Mesenchymal stem cell (in vitro differentiated cells and primary cell): ENCODE measurements around the gene MPL.

Experiments used
- DNase-seq: peaks from one replicate; pipeline ENCODE4 v3.0.0-alpha.2; 2013
- H2AFZ ChIP-seq: one replicate; pipeline ENCODE4 v1.6.1; 2013; ENCODE audit warnings: low read depth, mild to moderate bottlenecking, control low read depth, inconsistent platforms, low read length, moderate library complexity
- H2AK5ac ChIP-seq: 2 replicates; pipeline ENCODE4 v1.6.1; 2013; ENCODE audit warnings: low read length, moderate library complexity, mild to moderate bottlenecking, inconsistent platforms; ENCODE audit not compliant: severe bottlenecking
- H2BK120ac ChIP-seq: one replicate; pipeline ENCODE4 v1.6.1; 2013; ENCODE audit warnings: low read depth, mild to moderate bottlenecking, inconsistent platforms, low read length, moderate library complexity
- H2BK12ac ChIP-seq, 2 experiments: one replicate each; pipeline ENCODE4 v1.6.1; 2013; ENCODE audit warnings: inconsistent platforms in 2 of 2, low read length in 2 of 2, mild to moderate bottlenecking in 2 of 2, moderate library complexity in 2 of 2, control low read depth in 1 of 2
- H2BK15ac ChIP-seq: one replicate; pipeline ENCODE4 v1.6.1; 2013; ENCODE audit warnings: mild to moderate bottlenecking, low read depth, inconsistent platforms; ENCODE audit not compliant: poor library complexity, severe bottlenecking
- H2BK5ac ChIP-seq: 2 replicates; pipeline ENCODE4 v1.6.1; 2013; ENCODE audit warnings: low read depth, mild to moderate bottlenecking, low read length, control low read depth, inconsistent platforms; ENCODE audit not compliant: poor library complexity, severe bottlenecking
- H3K14ac ChIP-seq, 2 experiments: one replicate each; pipeline ENCODE4 v1.6.1; 2013; ENCODE audit warnings: inconsistent platforms in 2 of 2, low read length in 2 of 2, control low read depth in 1 of 2, mild to moderate bottlenecking in 1 of 2, moderate library complexity in 1 of 2
- H3K18ac ChIP-seq, 2 experiments: one replicate each; pipeline ENCODE4 v1.6.1; 2013; ENCODE audit warnings: inconsistent platforms in 2 of 2, low read length in 2 of 2, control low read depth in 1 of 2, low read depth in 1 of 2, mild to moderate bottlenecking in 1 of 2
- H3K23ac ChIP-seq, 2 experiments: one replicate each; pipeline ENCODE4 v1.6.1; 2013; ENCODE audit warnings: inconsistent platforms in 2 of 2, low read length in 2 of 2, mild to moderate bottlenecking in 2 of 2, moderate library complexity in 2 of 2, control low read depth in 1 of 2
- H3K27ac ChIP-seq: 2 replicates; pipeline ENCODE4 v1.5.1; 2013; ENCODE audit warnings: mild to moderate bottlenecking, moderate library complexity, low read length, control low read depth, inconsistent platforms; ENCODE audit not compliant: poor library complexity, severe bottlenecking
- H3K27me3 ChIP-seq, 2 experiments: 2 replicates each; pipeline versions ENCODE4 v1.6.1 to v1.7.0; 2013; ENCODE audit warnings: low read length in 2 of 2, mild to moderate bottlenecking in 2 of 2, moderate library complexity in 2 of 2, control low read depth in 1 of 2, inconsistent platforms in 1 of 2; ENCODE audit not compliant: control insufficient read depth in 1 of 2, insufficient read depth in 1 of 2
- H3K36me3 ChIP-seq, 2 experiments: 2 replicates each; pipeline versions ENCODE4 v1.6.1 to v1.7.0; 2013; ENCODE audit warnings: low read length in 2 of 2, control low read depth in 1 of 2, inconsistent platforms in 1 of 2, low read depth in 1 of 2, mild to moderate bottlenecking in 1 of 2; ENCODE audit not compliant: insufficient read depth in 2 of 2, control insufficient read depth in 1 of 2
- H3K4ac ChIP-seq, 2 experiments: one replicate each; pipeline ENCODE4 v1.6.1; 2013; ENCODE audit warnings: inconsistent platforms in 2 of 2, low read length in 2 of 2, mild to moderate bottlenecking in 2 of 2, moderate library complexity in 2 of 2, control low read depth in 1 of 2, low read depth in 1 of 2
- H3K4me1 ChIP-seq: 2 replicates; pipeline ENCODE4 v1.6.1; 2013; ENCODE audit warnings: low read depth, low read length, control low read depth; ENCODE audit not compliant: control insufficient read depth, insufficient read depth
- H3K4me2 ChIP-seq: 2 replicates; pipeline ENCODE4 v1.6.1; 2013; ENCODE audit warnings: low read length, mild to moderate bottlenecking, inconsistent platforms; ENCODE audit not compliant: poor library complexity, severe bottlenecking
- H3K4me3 ChIP-seq, 2 experiments: 2 replicates each; pipeline versions ENCODE4 v1.5.1 to v1.7.0; 2013; ENCODE audit warnings: low read length in 2 of 2, mild to moderate bottlenecking in 2 of 2, control low read depth in 1 of 2, low read depth in 1 of 2; ENCODE audit not compliant: insufficient read depth in 1 of 2
- H3K79me1 ChIP-seq: replicated peaks from 2 replicates; pipeline ENCODE4 v1.6.1; 2013; ENCODE audit warnings: mild to moderate bottlenecking, control low read depth, low read length, inconsistent platforms; ENCODE audit not compliant: poor library complexity, severe bottlenecking
- H3K9ac ChIP-seq: 2 replicates; pipeline ENCODE4 v1.7.0; 2013; ENCODE audit warnings: mild to moderate bottlenecking, low read length, moderate library complexity
- H3K9me3 ChIP-seq: 2 replicates; pipeline ENCODE4 v1.7.0; 2013; ENCODE audit warnings: mild to moderate bottlenecking, low read length; ENCODE audit not compliant: control insufficient read depth
- H4K8ac ChIP-seq: one replicate; pipeline ENCODE4 v1.6.1; 2013; ENCODE audit warnings: inconsistent platforms, mild to moderate bottlenecking, low read length, moderate library complexity
- H4K91ac ChIP-seq: one replicate; pipeline ENCODE4 v1.6.1; 2013; ENCODE audit warnings: mild to moderate bottlenecking, low read length, inconsistent platforms
- WGBS: methylation state at CpG from one replicate; pipeline ENCODE4 v1.1.7; 2013; ENCODE audit warnings: mixed read lengths; 5-methylcytosine and 5-hydroxymethylcytosine counted together

Gene MPL

GRCh38 chr1:43382027-43382779 is 44.6 kb downstream of the MPL start:
- no peak for DNase-seq
- H3K27me3 ChIP-seq = no peaks in the 10 kb centered on the region

GRCh38 chr1:43383449-43383848 is 45.8 kb downstream of the MPL start:
- Histone ChIP-seq H3K14ac (no peak overlapping the region), H3K18ac (no peak overlapping the region), H3K9me3 (no peaks in the 10 kb centered on the region), H3K36me3 (peaks cover 38 to 72% of the 10 kb centered on the region in 2 experiments), H2BK12ac (no peak overlapping the region), H3K9ac (no peak overlapping the region), H3K27me3 (no peaks in the 10 kb centered on the region), H3K4me2 (no peak overlapping the region), H2BK5ac (no peak overlapping the region), H3K4me3 (no peak overlapping the region), H2BK15ac (no peak overlapping the region), H3K4ac (no peak overlapping the region), H3K27ac (no peak overlapping the region), H4K8ac (no peak overlapping the region), H3K23ac (no peak overlapping the region), H3K79me1 (peaks cover 24% of the 10 kb centered on the region), H2BK120ac (no peak overlapping the region), H2AFZ (no peak overlapping the region), H3K4me1 (peaks cover 4% of the 10 kb centered on the region), H4K91ac (no peak overlapping the region), H2AK5ac (no peak overlapping the region)
- DNase-seq = no peak
- WGBS = 96% methylated on average over 2 of the region's 2 CpGs

More at GRCh38 chr1:43382027-43382779, 44.6 kb downstream of the MPL start:
- Histone ChIP-seq H3K79me1 (peaks cover 19% of the 10 kb centered on the region), H3K27ac (no peak overlapping the region), H2AK5ac (no peak overlapping the region), H3K23ac (no peak overlapping the region), H3K4ac (no peak overlapping the region), H2BK120ac (no peak overlapping the region), H3K4me2 (no peak overlapping the region), H4K8ac (no peak overlapping the region), H2AFZ (no peak overlapping the region), H2BK5ac (no peak overlapping the region), H2BK12ac (no peak overlapping the region), H3K9ac (no peak overlapping the region), H3K9me3 (no peaks in the 10 kb centered on the region), H3K14ac (no peak overlapping the region), H3K18ac (no peak overlapping the region), H3K36me3 (peaks cover 41 to 72% of the 10 kb centered on the region in 2 experiments), H3K4me1 (no peaks in the 10 kb centered on the region), H2BK15ac (no peak overlapping the region), H3K4me3 (no peak overlapping the region), H4K91ac (no peak overlapping the region)
- 89% methylated on average over 6 of the region's 6 CpGs for WGBS

DNA sequence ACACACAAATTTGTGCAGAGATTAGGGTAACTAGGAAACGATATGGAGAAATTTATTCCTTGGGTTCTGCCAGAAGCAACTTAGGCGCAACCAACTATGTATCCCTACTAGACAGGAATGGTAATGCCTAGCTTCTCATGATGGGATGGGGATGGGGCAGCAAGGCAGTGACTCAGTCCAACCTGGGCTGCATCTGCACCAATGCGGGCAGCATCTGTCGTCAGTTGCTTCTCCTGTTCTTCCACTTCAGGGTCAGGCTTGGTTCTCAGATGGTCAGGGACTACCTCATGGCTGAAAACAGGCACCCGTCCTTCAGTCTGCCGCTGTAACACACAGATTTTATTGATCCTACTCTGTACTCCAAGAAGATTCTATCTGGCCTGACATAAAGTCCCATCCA is 49.1 kb downstream of the MPL start:
- Histone ChIP-seq H3K4me3 (no peak overlapping the region), H2BK15ac (no peak overlapping the region), H3K27ac (no peak overlapping the region), H3K9me3 (no peaks in the 10 kb centered on the region), H2BK5ac (no peak overlapping the region), H2BK12ac (no peak overlapping the region), H3K18ac (no peak overlapping the region), H2BK120ac (no peak overlapping the region), H3K36me3 (peaks cover 37 to 63% of the 10 kb centered on the region in 2 experiments), H3K4ac (no peak overlapping the region), H3K14ac (no peak overlapping the region), H3K23ac (no peak overlapping the region), H2AK5ac (no peak overlapping the region), H3K9ac (peak overlapping the region; percentile 97), H3K27me3 (no peaks in the 10 kb centered on the region), H3K79me1 (peaks cover 24% of the 10 kb centered on the region), H2AFZ (no peak overlapping the region), H3K4me2 (no peak overlapping the region), H3K4me1 (peaks cover 9% of the 10 kb centered on the region), H4K91ac (no peak overlapping the region), H4K8ac (peak overlapping the region; percentile 45)
- over 99% methylated on average over 6 of the region's 6 CpGs for WGBS
- no peak for DNase-seq

GRCh38 chr1:43387976-43388599 is 50.5 kb downstream of the MPL start:
- Histone ChIP-seq H3K36me3 (peaks cover 27 to 49% of the 10 kb centered on the region in 2 experiments), H2BK12ac (no peak overlapping the region), H3K23ac (no peak overlapping the region), H3K18ac (no peak overlapping the region), H2AK5ac (no peak overlapping the region), H4K91ac (no peak overlapping the region), H3K27ac (no peak overlapping the region), H2BK15ac (no peak overlapping the region), H3K4me1 (peaks cover 9% of the 10 kb centered on the region), H2BK120ac (no peak overlapping the region), H3K9ac (peak overlapping the region; percentile 97), H3K4me3 (peak overlapping the region in 1 of 2 experiments; percentile 89), H4K8ac (no peak overlapping the region), H3K9me3 (no peaks in the 10 kb centered on the region), H2AFZ (no peak overlapping the region), H3K79me1 (peaks cover 24% of the 10 kb centered on the region), H3K27me3 (no peaks in the 10 kb centered on the region), H3K4me2 (peak overlapping the region; percentile 67), H2BK5ac (no peak overlapping the region), H3K14ac (no peak overlapping the region), H3K4ac (no peak overlapping the region)
- WGBS = 77% methylated on average over 3 of the region's 4 CpGs
- DNase-seq = peak; percentile 35
